DND-41 (cell line): ENCODE data around the gene PCTP.

Experiments
- ATAC-seq: fragments of 200-7000 bp; cut with Tn5 transposase; 3 replicates; pipeline ENCODE4 v1.9.1; 2021; ENCODE audit warnings: low read depth; ENCODE audit not compliant: insufficient read depth
- DNase-seq: peaks from one replicate; pipeline ENCODE4 v3.0.0-alpha.2; 2020
- H2AFZ ChIP-seq: 2 replicates; pipeline ENCODE4 v1.6.0; 2012; ENCODE audit warnings: low read depth, low read length
- H3K27ac ChIP-seq: 2 replicates; pipeline ENCODE4 v1.5.1; 2012; ENCODE audit warnings: low read length, inconsistent platforms
- H3K27me3 ChIP-seq: fragments of 200-600 bp; sonication (generic); 2 replicates; pipeline ENCODE4 v1.6.0; 2012; ENCODE audit warnings: low read length, mild to moderate bottlenecking, inconsistent platforms; ENCODE audit not compliant: insufficient read depth, poor library complexity
- H3K36me3 ChIP-seq: 2 replicates; pipeline ENCODE4 v1.5.1; 2012; ENCODE audit warnings: low read length, inconsistent platforms; ENCODE audit not compliant: insufficient read depth
- H3K4me1 ChIP-seq: 2 replicates; pipeline ENCODE4 v1.5.1; 2012; ENCODE audit warnings: mild to moderate bottlenecking, low read length; ENCODE audit not compliant: insufficient read depth
- H3K4me2 ChIP-seq: 2 replicates; pipeline ENCODE4 v1.6.0; 2012; ENCODE audit warnings: mild to moderate bottlenecking, moderate library complexity, low read length, inconsistent platforms; ENCODE audit not compliant: insufficient read depth
- H3K4me3 ChIP-seq, 2 experiments: fragments of 200-600 bp in 1 of 2; shearing (Covaris generic) in 1 of 2; 2 replicates each; pipeline ENCODE4 v1.5.1; 2012 to 2016; ENCODE audit warnings: inconsistent platforms in 2 of 2, low read length in 2 of 2, mild to moderate bottlenecking in 2 of 2, low read depth in 1 of 2, moderate library complexity in 1 of 2
- H3K79me2 ChIP-seq: 2 replicates; pipeline ENCODE4 v1.6.0; 2012; ENCODE audit warnings: low read length, inconsistent platforms; ENCODE audit not compliant: insufficient read depth
- H3K9ac ChIP-seq: 2 replicates; pipeline ENCODE4 v1.6.0; 2012; ENCODE audit warnings: low read depth, mild to moderate bottlenecking, inconsistent platforms, low read length, moderate library complexity
- H3K9me3 ChIP-seq: 2 replicates; pipeline ENCODE4 v1.5.1; 2012; ENCODE audit warnings: low read length, moderate library complexity, mild to moderate bottlenecking, inconsistent platforms; ENCODE audit not compliant: insufficient read depth, severe bottlenecking
- H4K20me1 ChIP-seq: 2 replicates; pipeline ENCODE4 v1.6.0; 2012; ENCODE audit warnings: low read length; ENCODE audit not compliant: insufficient read depth
- EZH2 ChIP-seq: IDR thresholded peaks from 3 replicates; pipeline ENCODE4 v1.6.1; 2012; ENCODE audit warnings: borderline replicate concordance, low read depth, mild to moderate bottlenecking, moderate library complexity, low read length, inconsistent platforms; ENCODE audit not compliant: severe bottlenecking
- TF ChIP-seq, protein P1 (sequence below): IDR thresholded peaks from 2 replicates; pipeline ENCODE4 v1.5.1; 2012; ENCODE audit warnings: borderline replicate concordance, low read length, moderate library complexity, mild to moderate bottlenecking; ENCODE audit not compliant: poor library complexity, severe bottlenecking; ENCODE audit errors: extremely low read depth

The PCTP gene

DNA sequence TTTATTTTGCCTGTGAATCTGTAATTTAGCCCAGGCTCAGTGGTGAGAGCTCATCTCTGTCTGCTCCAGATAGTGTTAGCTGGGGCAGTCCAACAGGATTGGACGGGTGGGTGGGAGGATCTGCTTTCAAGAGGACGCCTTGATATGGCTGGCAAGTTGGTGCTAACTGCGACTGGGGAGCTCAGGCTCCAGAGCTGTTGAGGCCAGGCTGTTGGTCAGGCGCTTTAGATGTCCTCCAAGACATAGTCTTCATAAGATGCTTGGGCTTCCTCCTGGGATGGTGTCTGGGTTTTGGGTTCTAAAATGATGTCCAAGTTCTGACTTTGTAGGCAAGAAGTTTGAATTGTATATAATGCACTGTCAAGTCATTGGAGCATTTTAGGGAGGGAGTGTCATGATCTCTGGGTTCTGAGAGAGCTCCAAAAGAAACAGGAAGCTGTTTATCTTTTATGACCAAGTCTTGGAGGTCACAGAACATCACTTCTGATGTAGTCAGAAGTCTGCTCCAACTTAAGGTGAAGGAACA, 12.8 kb upstream of the PCTP start:
- Histone ChIP-seq H3K36me3 (no peaks in the 10 kb centered on the region), H3K4me2 (no peak overlapping the region), H3K4me1 (no peaks in the 10 kb centered on the region), H3K9ac (no peak overlapping the region), H3K27ac (no peak overlapping the region), H3K4me3 (no peak overlapping the region), H3K79me2 (no peaks in the 10 kb centered on the region), H3K27me3 (no peaks in the 10 kb centered on the region), H3K9me3 (no peaks in the 10 kb centered on the region), H2AFZ (no peak overlapping the region), H4K20me1 (no peaks in the 10 kb centered on the region)
- no peak for ATAC-seq
- no peak for DNase-seq
- TF ChIP-seq, protein P1, sequence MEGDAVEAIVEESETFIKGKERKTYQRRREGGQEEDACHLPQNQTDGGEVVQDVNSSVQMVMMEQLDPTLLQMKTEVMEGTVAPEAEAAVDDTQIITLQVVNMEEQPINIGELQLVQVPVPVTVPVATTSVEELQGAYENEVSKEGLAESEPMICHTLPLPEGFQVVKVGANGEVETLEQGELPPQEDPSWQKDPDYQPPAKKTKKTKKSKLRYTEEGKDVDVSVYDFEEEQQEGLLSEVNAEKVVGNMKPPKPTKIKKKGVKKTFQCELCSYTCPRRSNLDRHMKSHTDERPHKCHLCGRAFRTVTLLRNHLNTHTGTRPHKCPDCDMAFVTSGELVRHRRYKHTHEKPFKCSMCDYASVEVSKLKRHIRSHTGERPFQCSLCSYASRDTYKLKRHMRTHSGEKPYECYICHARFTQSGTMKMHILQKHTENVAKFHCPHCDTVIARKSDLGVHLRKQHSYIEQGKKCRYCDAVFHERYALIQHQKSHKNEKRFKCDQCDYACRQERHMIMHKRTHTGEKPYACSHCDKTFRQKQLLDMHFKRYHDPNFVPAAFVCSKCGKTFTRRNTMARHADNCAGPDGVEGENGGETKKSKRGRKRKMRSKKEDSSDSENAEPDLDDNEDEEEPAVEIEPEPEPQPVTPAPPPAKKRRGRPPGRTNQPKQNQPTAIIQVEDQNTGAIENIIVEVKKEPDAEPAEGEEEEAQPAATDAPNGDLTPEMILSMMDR, result no peak
- no peak for TF ChIP-seq EZH2

DNA sequence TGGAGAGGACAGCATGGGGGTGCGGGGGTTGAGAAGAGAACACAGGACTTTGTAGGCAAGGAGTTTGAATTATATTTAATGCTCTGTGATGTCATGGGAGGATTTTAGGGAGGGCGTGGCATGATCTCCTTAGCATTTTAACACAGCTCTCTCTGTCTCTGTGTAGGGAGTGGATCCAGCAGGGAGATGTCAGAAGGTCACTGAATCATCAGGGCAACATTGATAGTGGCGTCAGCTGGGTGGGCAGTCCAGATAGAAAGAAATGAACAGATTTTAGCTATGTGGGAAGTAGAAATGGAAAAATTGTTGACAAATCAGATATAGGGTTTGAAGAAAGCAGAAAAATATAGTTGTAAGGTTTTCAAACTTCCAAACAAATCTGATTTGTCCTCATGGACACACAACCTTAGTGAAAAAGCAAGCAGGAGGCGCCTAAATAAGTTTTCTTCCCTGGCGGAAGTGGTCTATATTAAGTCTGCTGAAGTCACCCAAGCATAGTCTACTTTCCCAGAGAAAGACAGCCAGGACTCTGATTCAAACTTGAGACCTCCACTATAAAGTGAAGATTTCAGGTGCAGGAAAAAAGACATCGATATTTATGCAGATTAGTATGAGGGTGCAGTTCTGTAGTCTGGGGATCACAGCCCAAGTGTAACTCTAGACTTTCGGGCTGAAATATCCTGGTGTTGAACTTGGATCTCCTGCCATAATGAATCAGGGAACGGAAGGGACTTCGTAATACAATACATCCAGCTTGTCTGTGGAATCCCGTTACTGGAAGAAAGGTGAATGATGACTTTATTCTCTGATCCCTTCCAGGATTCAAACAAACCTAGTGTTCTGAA, 10.1 kb upstream of the PCTP start:
- Histone ChIP-seq H3K9me3 (no peaks in the 10 kb centered on the region), H3K27me3 (peaks cover 3% of the 10 kb centered on the region), H3K36me3 (no peaks in the 10 kb centered on the region), H3K4me3 (no peak overlapping the region), H3K4me1 (no peaks in the 10 kb centered on the region), H2AFZ (no peak overlapping the region), H3K27ac (no peak overlapping the region), H3K4me2 (no peak overlapping the region), H4K20me1 (no peaks in the 10 kb centered on the region), H3K79me2 (no peaks in the 10 kb centered on the region), H3K9ac (no peak overlapping the region)
- TF ChIP-seq, protein P1, result no peak
- no peak for TF ChIP-seq EZH2
- no peak for ATAC-seq
- DNase-seq, result no peak

DNA sequence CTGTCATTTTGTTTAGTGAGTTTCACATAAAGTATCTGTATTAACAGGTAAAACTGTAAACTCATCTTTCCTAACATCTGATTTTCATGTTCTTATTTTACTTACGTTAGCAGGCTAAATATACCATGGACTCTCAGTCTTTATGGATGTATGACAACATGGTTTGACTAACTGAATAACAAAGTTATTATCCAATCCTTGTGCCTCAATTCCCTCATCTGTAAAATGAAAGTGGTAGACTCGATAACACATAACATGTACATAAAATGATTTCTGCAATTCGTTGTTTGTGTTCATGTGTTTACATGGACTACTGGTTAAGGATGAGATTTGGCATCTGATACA, 9.5 kb upstream of the PCTP start:
- no peak for ATAC-seq

More for the DNA sequence above, 9.5 kb upstream of the PCTP start:
- TF ChIP-seq, protein P1, result no peak
- no peak for TF ChIP-seq EZH2
- Histone ChIP-seq H3K79me2 (no peaks in the 10 kb centered on the region), H3K27ac (no peak overlapping the region), H3K9ac (no peak overlapping the region), H3K9me3 (no peaks in the 10 kb centered on the region), H3K4me1 (no peaks in the 10 kb centered on the region), H2AFZ (no peak overlapping the region), H3K4me3 (no peak overlapping the region), H3K36me3 (no peaks in the 10 kb centered on the region), H3K27me3 (peaks cover 3% of the 10 kb centered on the region), H3K4me2 (no peak overlapping the region), H4K20me1 (no peaks in the 10 kb centered on the region)
- DNase-seq, result no peak
